IPS DF 4.7 (cell line): ENCODE data around the gene MGAT5B.

Experiments
- DNase-seq: peaks from one replicate; pipeline ENCODE4 v3.0.0-alpha.2; 2013; ENCODE audit warnings: low spot score; ENCODE audit errors: extremely low read depth

Gene MGAT5B

GRCh38 chr17:76925441-76925891 is 57.3 kb downstream of the MGAT5B start:
- no peak for DNase-seq

GRCh38 chr17:76926237-76926866 is 58.1 kb downstream of the MGAT5B start:
- DNase-seq: no peak

GRCh38 chr17:76927577-76927976 is 59.4 kb downstream of the MGAT5B start:
- no peak for DNase-seq

GRCh38 chr17:76927982-76928381 is 59.8 kb downstream of the MGAT5B start:
- DNase-seq: no peak

- DNase-seq: no peak
These were observed 60.9 kb downstream of the MGAT5B start for GRCh38 chr17:76929148-76929547.

- no peak for DNase-seq
These were observed 61.4 kb downstream of the MGAT5B start for GRCh38 chr17:76929601-76930000.

GRCh38 chr17:76930107-76930506 is 61.9 kb downstream of the MGAT5B start:
- no peak for DNase-seq

GRCh38 chr17:76932402-76933333 is 64.5 kb downstream of the MGAT5B start:
- no peak for DNase-seq

- no peak for DNase-seq
These were observed 66.5 kb downstream of the MGAT5B start for GRCh38 chr17:76934561-76935320.

- no peak for DNase-seq
These were observed 67.1 kb downstream of the MGAT5B start for GRCh38 chr17:76935331-76935730.

- DNase-seq: no peak
These were observed 69.0 kb downstream of the MGAT5B start for GRCh38 chr17:76937238-76937637.

- no peak for DNase-seq
These were observed 69.8 kb downstream of the MGAT5B start for GRCh38 chr17:76938009-76938408.

GRCh38 chr17:76940295-76940694 is 72.1 kb downstream of the MGAT5B start:
- DNase-seq: no peak

GRCh38 chr17:76940738-76941350 is 72.6 kb downstream of the MGAT5B start:
- peak; percentile 16 for DNase-seq

GRCh38 chr17:76943202-76943601 is 75.0 kb downstream of the MGAT5B start:
- DNase-seq: no peak

GRCh38 chr17:76943781-76944213 is 75.6 kb downstream of the MGAT5B start:
- no peak for DNase-seq

- DNase-seq: no peak
These were observed 76.3 kb downstream of the MGAT5B start for GRCh38 chr17:76944477-76944876.

GRCh38 chr17:76946111-76946771 is 78.0 kb downstream of the MGAT5B start:
- no peak for DNase-seq

GRCh38 chr17:76946772-76947135 is 78.5 kb downstream of the MGAT5B start:
- no peak for DNase-seq

- DNase-seq: no peak
These were observed 79.1 kb downstream of the MGAT5B start for GRCh38 chr17:76947309-76947708.

- DNase-seq: no peak
These were observed 79.6 kb downstream of the MGAT5B start for GRCh38 chr17:76947771-76948170.
